Stimulated activated CD4-positive, alpha-beta T cell treated with anti-CD3 and anti-CD28 coated beads, Interleukin-4, amount 100 ng/mL, for 24 hours (primary cell): ENCODE results near the gene MAG.

Source experiments
- DNase-seq: peaks from one replicate; pipeline ENCODE4 v3.0.0-alpha.2; 2020

The MAG gene

DNA sequence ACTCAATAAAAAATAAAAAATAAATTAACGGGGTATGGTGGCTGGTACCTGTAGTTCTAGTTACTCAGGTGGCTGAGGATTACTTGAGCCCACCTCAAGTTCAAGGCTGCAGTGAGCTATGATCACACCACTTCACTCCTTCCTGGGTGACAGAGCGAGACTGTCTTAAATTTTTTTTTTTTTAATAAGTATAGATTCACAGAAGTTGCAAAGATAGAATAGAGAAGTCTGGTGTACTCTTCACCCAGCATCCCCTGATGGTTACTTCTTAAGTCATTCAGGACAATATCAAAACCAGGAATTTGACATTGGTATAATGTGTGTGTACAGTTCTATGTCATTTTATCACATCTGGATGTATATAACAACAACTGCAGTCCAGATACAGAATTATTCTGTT is 29.3 kb downstream of the MAG start:
- no peak for DNase-seq

DNA sequence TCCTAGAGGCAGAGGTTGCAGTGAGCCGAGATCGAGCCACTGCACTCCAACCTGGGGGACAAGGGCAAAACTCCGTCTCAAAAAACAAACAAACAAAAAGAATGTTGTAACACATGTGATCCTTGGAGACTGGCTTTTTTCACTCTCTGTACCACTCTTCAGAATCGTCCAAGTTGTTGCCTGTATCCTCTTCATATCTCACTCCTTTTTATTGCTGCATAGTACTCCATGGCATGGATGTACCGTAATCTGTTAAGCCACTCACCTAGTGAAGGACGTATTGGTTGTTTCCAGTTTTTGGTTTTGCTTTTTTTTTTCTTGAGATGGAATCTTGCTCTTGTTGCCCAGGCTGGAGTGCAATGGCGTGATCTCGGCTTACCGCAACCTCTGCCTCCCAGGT is 30.1 kb downstream of the MAG start:
- DNase-seq: no peak

DNA sequence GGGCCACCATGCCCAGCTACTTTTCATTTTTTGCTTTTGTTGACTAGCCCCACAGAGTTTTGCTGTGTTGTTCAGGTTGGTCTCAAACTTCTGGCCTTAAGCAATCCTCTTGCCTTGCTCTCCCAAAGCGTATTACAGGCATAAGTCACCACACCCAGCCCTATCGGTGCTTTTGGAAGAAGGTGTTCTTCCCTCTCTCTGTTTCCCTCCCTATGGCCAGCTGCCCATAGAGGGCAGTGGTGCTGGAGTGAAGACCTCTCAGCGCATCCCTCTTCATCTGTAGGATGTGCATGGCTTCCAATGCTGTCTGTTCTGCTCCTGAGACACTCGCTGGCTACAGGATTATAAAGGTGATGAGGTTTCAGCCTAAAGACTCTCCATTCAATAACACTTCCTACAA is 35.7 kb downstream of the MAG start:
- DNase-seq: no peak

DNA sequence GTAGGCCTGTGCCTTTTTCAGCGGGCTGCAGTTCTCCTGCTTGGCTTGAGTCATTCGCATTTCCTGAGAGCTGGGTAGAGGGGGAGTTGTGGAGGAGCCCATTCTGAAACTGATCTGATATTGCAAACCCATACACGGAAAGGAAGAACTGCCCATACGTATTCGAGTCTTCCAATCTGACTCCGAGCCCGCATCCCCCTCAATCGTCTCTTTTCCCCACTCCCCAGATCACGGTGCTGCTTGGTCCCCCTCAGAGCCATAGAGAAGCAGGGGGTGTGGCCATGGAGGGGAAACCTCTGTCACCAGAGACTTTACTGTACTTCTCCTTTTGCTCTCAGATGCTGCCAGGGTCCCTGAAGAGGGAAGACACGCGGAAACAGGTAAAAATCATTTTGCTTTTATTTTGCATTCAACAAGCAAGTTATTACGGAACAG is 36.9 kb downstream of the MAG start, which contains the start of gene CD22:
Gene CD22, plus strand, starts transcription at position 337 of the 435 bp plus-strand sequence. CDS start 2,854 bp downstream, outside the sequence.
- DNase-seq: no peak

DNA sequence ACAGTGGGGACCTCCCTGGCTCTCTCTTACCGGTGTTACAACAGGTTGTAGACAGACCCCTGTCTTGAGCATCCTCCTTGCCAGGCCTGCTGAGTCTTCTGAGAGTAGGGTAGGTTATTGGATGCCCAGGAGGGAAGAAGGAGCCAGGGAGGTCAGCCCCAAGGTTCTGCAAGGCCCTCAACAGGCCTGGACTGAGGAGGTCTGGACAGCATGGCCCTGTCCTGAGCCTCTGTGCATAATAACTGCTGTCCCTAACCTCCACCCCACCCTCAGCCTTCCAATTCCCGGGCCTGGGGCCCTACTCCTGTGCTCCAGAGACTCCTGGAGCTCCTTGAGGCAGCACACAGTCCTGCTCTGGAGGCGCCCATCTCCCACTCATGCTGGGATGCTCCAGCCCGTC is 37.4 kb downstream of the MAG start:
- DNase-seq: no peak

DNA sequence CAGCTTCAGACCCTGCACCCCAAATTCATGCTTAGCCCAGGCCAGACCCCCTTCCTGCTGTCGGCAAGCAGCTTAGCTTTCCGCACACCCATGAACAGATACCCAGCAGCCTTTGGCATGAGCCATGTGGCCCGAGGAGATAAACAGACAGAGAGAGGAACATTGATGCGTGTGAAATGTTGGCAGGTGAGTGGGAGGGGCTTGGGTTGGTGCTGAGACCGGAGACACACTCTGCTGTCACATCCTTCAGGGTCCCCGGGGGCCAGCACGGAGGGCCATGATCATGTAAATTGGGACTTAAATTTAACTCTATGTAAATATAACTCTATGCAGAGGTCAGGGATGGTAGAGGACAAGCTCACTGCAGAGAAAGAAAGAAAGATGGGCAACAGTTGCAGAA is 38.5 kb downstream of the MAG start:
- no peak for DNase-seq

DNA sequence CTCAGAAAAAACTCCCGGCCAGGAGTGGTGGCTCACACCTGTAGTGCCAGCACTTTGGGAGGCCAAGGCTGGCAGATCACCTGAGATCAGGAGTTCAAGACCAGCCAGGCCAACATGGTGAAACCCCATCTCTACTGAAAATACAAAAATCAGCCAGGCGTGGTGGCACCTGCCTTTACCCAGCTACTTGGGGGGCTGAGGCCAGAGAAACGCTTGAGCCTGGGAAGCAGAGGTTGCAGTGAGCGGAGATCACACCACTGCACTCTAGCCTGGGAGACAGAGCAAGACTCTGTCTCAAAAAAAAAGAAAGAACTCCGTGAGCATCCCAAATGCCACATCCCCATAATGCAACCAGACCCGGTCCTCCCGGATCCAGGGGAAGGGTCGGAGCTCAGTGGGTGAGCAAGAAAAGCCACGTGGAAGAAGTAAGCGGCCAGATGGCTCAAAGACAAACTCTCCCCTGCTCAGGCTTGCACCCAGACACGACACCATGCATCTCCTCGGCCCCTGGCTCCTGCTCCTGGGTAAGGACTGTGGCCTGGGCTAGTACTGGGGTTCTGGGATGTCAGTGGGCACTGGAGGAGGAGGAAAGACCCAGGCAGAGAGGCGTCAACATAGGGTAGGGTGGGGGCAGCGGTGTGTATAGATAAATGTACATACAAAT is 39.7 kb downstream of the MAG start:
- DNase-seq: no peak

DNA sequence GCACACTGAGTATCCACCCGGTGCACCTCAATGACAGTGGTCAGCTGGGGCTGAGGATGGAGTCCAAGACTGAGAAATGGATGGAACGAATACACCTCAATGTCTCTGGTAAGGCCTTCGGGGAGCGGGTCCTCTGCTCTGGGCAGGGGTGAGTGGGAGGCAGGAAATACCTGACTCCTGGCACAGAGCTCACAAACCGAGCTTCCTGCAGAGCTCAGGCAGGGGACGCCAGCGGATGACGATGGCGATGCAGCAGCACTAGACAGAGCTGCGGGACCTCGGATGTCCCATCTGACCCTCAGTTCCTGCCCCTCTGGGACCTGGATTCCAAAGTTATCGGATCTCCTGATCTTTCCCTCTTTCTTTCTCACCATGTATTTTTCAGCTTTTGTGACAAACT is 40.9 kb downstream of the MAG start:
- peak; percentile 16 for DNase-seq

DNA sequence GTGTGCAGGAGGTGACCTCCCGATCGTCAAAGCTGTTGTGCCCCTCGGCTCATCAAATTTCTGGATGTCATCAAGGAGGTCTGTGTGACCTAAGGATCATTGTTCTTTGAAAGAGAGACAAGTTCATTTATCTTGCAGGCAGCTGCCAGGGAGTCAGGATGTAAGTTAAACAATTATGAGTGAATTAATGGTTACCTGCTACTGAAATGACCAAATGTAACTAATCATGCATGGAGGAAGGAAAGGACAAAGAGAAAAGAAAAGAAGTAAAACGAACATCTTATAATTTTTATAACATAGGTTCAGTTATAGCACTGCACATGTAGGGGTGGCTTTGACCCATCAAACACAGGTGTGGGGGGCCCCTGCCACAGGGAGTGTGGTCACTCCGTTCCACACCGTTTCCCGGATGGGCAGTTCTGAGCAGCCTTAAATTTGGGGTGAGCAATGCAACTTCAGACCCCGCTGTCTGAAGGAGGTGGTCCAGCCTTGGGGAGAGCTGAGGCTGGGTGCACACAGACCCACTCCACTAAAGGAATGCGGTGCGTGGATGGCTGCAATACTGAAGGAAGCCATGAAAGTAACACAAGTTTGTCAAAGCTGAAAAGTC is 42.3 kb downstream of the MAG start:
- no peak for DNase-seq

DNA sequence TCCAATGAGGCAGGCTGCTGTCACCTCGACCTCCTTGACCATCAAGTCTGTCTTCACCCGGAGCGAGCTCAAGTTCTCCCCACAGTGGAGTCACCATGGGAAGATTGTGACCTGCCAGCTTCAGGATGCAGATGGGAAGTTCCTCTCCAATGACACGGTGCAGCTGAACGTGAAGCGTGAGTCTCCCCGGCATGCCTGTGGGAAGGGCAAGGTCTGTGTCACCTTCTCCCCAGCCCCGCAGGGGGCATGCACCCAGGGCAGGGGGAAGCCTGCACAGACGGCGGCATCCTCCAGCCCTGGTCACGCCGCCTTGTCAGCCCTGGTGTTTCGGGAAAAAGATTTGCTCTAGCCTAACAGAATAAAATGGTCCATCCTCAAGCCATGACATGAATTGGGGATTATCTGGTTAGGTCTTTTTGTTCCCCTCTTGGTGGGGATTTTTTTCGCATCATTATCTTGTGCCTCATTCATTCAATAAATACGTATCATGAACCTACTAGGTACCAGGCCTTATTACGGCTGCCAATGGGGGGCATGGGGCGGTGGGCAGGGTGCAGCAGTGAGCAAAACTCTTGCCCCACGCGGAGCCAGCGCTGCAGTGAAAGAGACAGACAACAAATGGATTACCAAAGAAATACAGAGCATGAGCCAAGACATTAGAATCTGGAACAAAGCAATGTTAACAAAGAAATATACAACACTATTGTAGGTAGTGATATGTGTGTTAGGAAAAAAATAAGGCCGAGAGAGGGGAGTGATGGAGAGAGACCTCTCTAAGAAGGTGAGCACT is 44.4 kb downstream of the MAG start:
- DNase-seq: no peak

DNA sequence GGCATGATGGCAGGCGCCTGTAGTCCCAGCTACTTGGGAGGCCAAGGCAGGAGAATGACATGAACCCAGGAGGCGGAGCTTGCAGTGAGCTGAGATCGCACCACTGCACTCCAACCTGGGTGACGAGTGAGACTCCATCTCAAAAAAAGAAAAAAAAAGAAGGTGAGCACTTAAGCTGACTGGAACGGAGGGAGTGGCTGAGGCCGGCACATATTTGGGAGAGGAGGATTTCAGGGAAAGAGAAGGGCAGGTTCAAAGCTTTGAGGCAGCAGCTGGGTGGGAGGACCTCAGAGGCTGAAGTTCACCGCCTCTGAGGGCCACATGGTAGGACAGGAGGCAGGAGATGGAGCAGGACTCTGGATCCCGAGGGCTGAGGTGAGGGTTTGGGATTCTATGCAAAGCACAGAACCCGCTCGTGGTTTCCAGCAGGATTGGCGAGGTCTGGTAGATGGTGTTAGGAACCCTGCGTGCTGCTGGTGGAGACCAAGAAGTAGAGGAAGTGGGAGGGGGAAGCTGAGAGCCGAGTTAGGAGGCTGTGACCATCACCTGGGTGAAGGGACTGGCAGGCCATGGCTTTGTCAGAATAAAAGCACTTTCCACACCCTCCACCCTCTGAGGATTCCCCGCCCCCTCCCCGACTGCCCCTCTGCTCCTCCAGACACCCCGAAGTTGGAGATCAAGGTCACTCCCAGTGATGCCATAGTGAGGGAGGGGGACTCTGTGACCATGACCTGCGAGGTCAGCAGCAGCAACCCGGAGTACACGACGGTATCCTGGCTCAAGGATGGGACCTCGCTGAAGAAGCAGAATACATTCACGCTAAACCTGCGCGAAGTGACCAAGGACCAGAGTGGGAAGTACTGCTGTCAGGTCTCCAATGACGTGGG is 45.4 kb downstream of the MAG start:
- DNase-seq: no peak

DNA sequence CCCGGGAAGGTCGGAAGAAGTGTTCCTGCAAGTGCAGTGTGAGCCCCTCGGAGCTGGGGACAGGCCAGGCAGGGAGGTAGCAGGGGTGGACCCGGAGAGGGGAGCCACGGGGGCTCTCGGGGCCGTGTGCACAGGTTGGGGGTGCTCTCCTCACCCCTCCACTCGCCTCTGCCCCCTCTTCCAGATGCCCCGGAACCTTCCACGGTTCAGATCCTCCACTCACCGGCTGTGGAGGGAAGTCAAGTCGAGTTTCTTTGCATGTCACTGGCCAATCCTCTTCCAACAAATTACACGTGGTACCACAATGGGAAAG is 46.0 kb downstream of the MAG start:
- DNase-seq: no peak

DNA sequence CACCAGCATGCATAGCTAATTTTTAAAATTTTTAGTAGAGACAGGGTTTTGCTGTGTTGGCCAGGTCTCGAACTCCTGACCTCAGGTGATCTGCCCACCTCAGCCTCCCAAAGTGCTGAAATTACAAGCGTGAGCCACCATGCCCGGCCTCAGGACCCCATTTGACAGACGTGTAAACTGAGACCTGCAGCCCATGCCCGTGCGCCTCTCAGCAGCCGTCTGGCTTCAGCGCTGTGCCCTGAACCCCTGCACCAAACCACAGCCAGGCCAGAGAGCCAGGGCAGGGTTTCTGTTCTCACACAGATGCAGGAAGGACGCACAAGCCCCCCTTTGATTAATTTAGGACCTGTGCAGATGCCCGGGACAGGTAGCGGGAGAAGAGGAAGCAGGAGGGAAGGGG is 48.5 kb downstream of the MAG start:
- DNase-seq: no peak

DNA sequence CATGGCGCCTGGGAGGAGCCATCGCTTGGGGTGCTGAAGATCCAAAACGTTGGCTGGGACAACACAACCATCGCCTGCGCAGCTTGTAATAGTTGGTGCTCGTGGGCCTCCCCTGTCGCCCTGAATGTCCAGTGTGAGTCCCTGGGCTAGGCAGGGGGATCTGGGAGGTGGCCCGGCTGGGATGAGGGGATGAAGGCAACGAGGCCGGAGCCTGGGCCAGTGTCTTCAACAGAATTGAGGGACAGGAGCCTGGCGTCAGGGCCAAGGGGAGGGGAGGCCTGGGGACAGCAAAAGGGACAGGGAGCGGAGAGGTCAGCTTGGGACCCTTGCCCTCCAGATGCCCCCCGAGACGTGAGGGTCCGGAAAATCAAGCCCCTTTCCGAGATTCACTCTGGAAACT is 49.0 kb downstream of the MAG start:
- no peak for DNase-seq

DNA sequence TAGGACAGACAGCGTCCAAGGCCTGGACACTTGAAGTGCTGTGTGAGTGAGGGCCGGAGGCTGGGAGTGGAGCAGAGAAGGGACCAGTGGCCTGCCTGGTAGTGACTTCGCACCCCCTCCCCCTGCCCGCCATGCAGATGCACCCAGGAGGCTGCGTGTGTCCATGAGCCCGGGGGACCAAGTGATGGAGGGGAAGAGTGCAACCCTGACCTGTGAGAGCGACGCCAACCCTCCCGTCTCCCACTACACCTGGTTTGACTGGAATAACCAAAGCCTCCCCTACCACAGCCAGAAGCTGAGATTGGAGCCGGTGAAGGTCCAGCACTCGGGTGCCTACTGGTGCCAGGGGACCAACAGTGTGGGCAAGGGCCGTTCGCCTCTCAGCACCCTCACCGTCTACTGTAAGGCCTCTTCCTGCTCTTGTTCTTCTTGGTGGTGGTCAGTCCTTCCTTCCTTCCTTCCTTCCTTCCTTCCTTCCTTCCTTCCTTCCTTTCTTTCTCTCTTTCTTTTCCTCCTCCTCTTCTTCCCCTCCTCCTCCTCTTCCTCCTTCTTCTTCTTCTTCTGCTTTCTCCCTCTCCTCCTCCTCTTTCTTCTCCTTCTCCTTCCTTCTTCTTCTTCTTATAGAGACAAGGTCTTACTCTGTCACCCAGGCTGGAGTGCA is 49.7 kb downstream of the MAG start:
- DNase-seq: no peak

DNA sequence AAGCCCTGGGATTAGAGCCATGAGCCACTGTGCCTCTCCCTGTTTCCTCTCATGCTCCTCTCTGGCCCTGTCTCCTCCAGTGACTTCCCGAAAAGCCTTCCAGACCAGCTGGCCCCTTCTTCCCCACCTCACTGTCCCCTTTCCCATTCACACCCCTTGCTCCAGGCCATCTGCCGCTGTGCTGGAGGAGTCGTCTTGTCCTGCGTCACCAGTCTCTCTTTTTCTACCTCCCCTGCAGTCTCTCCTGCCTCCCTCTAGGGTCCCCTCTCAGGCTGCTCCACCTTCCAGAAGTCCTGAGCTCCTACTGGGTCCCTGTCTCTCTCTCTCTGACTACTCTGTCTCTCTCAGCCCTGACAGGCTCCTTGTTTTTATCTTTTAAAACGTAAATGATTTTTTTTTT is 50.5 kb downstream of the MAG start:
- no peak for DNase-seq

DNA sequence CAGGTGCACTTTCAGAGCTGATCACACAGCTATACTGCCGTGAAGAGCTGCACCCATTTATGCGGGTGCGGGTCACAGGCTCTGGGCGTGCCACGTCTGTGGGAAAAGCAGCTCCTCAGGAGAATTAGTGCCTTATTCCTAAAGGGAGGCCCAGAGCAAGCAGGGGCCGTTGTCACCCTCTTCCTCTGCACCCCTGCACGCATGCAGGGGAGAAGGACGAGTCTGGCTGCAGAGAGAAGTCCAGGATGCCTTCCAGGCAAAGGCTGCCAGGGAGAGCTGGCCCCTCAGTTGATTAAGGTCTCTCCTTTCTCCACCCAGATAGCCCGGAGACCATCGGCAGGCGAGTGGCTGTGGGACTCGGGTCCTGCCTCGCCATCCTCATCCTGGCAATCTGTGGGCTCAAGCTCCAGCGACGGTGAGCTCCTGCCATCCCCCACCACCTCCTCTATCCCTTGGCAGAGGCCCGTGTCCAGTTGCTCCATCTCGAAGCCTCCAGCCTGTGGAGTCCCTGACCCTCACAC is 52.6 kb downstream of the MAG start:
- no peak for DNase-seq

DNA sequence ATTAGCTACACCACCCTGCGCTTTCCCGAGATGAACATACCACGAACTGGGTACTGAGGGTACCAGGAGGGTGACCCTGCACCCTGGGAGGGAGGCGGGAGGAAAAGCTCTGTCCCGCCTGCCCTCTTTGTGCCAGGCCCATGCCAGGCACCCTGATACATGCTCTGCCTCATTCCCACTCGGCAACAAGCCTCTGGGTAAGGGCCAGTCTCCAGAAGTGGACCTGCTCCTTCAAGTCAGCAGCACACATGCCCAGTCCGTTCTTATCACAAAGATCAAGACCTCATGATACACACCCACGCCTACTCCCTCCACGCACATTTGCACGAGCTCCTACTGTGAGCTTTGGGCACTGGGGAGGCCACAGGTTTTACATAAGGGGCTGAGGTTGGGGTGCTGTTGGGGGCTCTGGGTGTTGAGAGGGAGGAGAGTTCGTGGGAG is 53.7 kb downstream of the MAG start:
- DNase-seq: no peak

DNA sequence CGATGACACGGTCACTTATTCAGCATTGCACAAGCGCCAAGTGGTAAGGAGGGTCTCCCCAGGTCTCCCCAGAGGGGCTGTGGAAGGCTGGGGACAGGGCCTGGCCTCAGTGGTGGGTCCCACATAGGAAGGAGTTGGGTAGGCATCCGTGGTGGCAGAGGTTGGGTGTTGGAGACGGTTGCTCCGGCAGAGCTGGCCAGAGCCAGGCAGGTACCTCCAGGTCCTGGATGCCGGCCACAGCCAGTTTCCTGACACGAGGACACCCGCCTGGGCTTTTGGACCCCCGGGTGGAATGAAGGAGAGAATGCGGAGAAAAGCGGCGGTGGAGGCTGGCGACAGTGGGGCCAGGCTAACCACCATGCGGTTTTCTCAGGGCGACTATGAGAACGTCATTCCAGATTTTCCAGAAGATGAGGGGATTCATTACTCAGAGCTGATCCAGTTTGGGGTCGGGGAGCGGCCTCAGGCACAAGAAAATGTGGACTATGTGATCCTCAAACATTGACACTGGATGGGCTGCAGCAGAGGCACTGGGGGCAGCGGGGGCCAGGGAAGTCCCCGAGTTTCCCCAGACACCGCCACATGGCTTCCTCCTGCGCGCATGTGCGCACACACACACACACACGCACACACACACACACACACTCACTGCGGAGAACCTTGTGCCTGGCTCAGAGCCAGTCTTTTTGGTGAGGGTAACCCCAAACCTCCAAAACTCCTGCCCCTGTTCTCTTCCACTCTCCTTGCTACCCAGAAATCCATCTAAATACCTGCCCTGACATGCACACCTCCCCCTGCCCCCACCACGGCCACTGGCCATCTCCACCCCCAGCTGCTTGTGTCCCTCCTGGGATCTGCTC is 54.5 kb downstream of the MAG start:
- peak; percentile 63 for DNase-seq

DNA sequence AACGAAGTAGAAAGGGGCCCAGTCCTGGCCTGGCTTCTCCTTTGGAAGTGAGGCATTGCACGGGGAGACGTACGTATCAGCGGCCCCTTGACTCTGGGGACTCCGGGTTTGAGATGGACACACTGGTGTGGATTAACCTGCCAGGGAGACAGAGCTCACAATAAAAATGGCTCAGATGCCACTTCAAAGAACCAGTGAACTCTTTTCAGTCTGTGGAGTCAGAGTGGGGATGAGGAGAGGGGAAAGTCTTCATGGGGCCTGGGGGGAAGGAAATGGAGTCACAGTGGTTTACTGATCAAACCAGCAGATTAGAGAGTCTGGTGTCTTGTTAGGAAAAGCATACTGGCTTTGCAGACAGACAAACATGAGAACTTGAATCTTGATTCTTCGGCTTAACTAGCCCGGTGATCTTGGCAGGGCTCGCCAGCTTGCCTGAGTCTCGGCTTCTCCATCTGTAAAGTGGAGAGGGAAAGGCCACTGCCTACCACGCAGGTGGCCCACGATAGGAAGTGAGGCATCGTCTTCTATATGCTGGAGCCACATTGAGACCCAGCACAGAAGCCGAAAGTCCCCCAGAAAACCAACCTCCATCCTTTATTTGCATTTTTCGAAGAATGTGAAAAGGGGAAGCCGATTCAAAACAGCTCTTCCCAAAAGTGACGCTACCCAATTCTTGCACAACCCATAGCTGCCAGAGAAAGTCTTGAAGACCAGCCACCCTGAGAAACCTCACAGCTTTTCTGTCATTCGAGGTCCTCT is 55.4 kb downstream of the MAG start, which contains the start of gene FFAR1:
Gene FFAR1, plus strand, starts transcription at position 732 of the 759 bp plus-strand sequence. CDS start 3,650 bp downstream, outside the sequence.
- DNase-seq: peak; percentile 54

DNA sequence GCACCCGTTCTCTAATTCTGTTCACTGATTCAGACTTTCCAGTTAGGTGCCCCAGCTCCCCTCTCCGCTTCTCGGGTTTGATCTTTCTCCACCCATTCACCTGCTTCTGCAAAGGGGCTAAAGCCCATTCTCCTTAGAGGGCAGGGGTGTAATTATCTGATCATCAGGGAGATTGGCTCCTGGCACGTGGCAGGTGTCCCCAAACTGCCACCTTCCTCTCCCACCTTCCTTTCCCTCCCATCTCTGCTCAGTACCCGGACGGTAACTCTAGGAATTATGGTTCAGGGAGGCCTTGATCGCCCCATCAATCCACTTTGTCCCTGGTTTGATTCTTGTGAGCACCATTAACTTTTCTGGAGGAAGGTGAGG is 56.0 kb downstream of the MAG start:
- no peak for DNase-seq
